HG02610 (cell line): ENCODE measurements around the gene RAB31.
A peak's percentile ranks its signal among the peaks of the same experiment; 100 is the strongest.

ENCODE experiments used
- ATAC-seq: cut with Tn5 transposase; IDR thresholded peaks from one replicate; pipeline ENCODE4 v1.9.1; 2021; ENCODE audit warnings: mild to moderate bottlenecking, moderate library complexity; ENCODE audit not compliant: unreplicated experiment

RAB31 gene

GRCh38 chr18:9711361-9712129, 3.4 kb downstream of the RAB31 start:
- peak; percentile 68 for ATAC-seq

DNA sequence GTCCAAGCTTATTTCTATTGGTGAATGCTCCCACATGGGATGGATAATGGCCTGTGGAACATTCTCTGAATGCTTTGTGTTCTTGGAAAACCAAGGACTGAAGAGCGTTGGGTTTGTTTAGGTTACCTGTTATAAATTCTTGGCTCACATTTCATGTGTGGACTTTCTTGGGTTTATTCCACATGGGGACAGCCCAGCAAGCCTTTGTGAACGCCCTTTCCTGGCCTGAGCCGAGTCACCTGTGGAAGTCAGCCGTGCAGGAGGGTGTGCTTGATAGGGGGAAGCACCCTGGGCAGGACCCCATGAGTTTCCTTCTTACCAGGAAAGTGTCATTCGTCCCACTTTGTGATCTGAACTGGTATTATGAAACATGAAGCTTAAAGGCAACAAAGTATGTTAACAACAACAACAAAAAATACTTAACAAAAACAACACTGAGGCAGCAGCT, 4.1 kb downstream of the RAB31 start:
- ATAC-seq, result no peak

GRCh38 chr18:9712611-9713010, 4.5 kb downstream of the RAB31 start:
- ATAC-seq, result no peak

DNA sequence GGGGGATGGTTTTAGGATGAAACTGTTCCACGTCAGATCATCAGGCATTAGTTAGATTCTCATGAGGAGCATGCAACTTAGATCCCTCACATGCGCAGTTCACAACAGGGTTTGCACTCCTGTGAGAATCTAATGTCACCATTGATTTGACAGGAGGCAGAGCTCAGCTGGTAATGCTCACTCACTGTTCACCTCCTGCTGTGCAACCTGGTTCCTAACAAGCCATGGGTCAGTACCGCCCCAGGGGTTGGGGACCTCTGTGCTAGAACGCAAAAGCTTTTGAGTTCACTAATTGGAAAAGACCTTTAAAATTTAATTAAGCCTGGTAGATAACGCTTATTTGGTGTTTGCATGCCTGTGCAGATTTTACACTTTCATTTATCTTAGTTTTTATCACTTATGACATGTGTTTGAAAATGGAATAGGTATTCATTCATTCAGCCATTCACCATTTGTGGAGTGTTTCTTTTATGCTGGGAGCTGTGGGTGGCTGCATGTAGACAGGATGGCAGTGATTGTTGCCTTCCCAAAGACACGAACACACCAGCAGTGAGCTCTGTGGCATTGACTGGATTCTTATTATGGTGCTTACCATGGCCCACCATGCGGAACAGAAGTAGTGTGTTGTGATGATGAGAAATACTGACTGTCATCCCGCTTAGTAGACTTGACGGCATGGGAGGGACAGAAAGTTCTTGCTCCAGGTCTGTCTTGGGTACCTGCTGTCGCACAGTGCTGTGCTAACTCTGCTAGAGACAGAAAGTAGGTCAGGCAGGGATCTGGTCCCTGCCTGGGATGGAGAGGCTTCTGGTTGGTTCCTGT, 6.4 kb downstream of the RAB31 start:
- ATAC-seq, result no peak

- ATAC-seq, result no peak
Observed at GRCh38 chr18:9715088-9715343, 6.9 kb downstream of the RAB31 start.

DNA sequence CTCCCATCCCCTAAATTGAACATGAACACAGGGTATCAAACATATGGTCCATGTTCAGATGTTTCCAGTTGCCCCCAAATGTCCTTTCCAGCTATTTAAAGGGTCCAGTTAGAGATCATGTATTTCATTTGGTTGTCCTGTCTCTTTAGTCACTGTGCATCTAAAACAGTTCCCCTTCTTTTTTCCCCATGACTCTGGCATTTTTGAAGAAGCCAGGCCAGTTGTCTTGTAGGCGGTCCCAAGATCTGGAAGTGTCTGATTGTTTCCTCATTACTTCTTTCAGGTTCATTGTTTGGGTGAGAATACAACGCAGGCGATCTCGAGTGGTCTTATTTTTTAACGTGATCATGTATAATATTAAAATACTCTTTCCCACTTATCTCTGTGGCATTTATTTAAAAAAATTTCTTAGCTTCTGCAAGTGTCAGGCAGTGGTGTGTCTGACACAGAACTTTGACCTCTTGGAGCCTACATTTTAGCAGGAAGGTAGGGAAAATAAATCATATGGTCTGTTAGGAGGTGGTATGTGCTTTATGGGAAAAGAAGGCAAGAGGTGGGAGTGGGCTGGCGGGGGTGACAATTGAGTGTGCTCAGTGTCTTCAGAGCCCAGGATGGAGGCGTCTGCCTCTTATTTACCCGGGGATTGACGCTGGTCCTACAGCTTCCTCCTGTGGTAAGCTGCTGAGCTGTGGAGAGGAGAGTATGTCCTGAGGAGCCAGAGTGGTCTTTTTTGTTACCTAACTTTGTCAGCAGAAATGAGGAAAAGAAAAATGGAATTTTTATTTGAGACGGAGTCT, 8.1 kb downstream of the RAB31 start:
- ATAC-seq, result no peak

DNA sequence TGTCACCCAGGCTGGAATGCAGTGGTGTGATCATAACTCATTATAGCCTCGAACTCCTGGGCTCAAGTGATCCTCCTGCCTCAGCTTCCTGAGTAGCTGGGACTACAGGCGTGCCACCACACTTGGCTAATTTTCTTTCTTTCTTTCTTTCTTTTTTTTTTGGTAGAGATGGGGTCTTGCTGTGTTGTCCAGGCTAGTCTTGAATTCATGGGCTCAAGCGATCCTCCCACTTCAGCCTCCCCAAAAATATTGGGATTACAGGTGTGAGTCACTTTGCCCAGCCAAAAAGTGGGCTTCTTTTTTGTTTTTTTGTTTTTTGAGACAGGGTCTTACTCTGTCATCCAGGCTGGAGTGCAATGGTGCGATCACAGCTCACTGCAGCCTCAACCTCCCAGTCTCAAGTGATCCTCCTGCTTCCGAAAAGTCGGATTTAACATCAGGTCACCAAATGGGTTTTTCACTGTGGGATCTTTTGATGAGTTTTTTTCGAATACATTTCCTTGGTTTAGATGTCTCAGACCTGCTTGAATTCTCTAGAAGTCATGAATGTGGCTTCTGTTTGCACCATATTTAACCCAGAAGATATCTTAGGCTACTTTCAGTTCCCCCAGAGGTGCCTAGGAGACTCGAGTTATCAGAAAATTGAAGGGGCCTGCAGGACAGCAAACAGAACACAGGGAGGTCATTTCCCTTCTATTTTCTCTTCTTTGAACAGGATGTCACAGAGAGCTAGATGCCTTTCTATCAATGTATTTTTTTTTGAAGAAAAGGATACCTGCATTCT, 8.9 kb downstream of the RAB31 start:
- ATAC-seq, result peak; percentile 44

DNA sequence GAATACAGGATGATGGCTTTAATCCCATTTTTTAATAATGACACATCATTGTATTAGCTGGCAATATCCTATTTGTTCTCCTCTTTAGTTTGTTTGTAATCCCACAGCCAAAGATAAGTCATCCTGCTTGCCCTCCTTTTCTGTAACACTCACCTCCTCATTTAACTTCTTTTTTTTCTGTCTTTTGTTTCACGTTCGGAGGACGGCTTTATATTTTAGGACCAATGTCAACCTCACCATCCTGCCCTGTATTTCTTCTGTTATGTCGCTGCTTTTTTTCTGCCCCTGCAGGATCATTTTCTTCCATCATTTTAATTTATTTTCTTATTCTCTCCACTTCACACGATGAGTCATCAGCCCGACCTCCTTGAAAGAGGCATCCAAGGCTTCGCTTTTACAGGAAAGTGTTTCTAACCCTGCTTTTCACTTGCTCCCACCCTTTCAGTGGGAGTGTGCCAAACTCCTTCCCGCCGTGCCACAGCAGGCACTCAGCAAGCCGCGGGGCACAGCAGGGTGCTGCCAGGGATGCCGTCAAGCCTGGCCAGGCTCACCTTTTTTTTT, 11.4 kb downstream of the RAB31 start:
- ATAC-seq, result no peak

DNA sequence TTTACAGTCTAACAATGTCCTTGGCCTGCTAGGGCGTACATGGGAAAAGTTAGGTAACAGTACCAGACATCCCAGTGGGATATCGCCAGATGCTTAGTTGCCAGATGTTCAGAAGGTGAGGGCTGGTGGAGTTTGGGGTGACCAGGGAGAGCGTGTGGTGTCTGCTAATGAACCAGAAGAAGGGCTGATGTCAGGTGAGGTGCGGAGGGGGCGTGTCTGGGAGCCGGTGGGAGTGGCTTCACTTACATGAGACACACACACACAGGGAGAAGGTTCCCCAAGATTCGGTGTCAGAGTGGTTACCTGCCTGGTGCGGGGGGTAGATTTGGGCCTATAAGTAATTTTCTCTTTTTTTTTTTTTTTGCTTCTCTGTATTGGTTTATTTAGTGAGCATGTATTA, 12.2 kb downstream of the RAB31 start:
- no peak for ATAC-seq

- ATAC-seq, result no peak
Observed at GRCh38 chr18:9721893-9722550, 13.9 kb downstream of the RAB31 start.

- ATAC-seq, result no peak
Observed at GRCh38 chr18:9722691-9723090, 14.6 kb downstream of the RAB31 start.

GRCh38 chr18:9724797-9725585, 16.9 kb downstream of the RAB31 start:
- no peak for ATAC-seq

DNA sequence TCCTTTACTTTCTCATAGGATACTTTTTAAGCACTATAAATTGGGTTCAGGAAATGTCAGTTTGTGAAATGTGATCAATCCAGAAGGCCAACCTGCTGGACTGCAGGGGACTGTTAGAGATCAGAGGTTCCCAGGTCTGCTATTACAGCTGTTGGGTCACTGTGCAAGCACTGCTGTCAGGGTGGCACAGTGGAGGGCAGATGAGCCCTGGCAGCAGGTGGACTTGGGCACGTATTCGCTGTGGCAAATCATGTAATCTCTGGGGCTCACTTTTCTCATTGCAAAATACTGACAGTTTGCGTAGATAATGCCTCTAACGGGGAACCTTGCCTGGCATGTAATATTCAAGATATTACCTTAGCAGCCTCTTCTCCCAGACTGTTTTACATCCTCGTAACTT, 18.1 kb downstream of the RAB31 start:
- no peak for ATAC-seq

DNA sequence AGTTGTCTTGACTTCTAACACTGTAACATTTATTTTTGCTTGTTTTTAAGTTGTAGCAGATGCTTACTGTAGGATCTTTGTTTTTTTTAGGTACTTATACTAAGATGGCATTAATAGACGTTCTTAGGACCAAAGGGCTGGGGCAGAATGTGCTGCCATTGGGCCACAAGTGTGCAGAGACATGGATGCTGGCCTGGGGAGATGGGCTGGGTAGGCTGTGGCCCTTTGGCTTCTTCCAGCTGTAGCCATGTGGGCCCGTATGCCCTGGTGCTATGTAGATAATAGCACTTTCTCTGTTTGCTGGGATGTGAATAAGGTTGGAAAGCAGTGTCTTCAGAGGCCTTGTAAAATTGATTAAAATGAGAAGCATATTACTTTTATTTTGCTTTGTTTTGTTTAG, 18.8 kb downstream of the RAB31 start:
- no peak for ATAC-seq

- no peak for ATAC-seq
Observed at GRCh38 chr18:9730786-9731185, 22.7 kb downstream of the RAB31 start.

GRCh38 chr18:9731380-9731779, 23.3 kb downstream of the RAB31 start:
- no peak for ATAC-seq

GRCh38 chr18:9732031-9732430, 23.9 kb downstream of the RAB31 start:
- no peak for ATAC-seq

GRCh38 chr18:9734189-9734588, 26.1 kb downstream of the RAB31 start:
- ATAC-seq, result no peak

DNA sequence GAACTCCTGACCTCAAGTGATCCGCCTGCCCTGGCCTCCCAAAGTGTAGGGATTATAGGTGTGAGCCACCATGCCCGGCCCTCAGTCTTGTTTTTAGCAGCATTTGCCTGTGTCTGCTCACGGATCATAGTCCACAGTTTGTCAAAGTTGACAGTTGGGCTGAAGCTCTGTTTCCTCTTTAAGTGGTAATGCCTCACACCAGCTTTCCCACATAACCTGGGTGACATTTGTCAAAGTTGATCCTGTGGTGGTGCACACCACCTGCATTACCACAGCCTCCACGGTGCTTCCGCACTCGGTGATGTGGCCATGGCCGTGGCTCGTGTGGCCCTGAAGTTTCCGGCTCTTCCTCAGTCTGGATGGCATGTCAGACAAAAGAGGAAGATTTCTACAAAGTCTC, 27.1 kb downstream of the RAB31 start:
- no peak for ATAC-seq
